Keratinocyte (primary cell): Measurements from ENCODE around the gene MAP2K5. TPM values are rescaled to one million over a fixed set of nuclear protein-coding genes. Genes with fewer than 3 reads are reported as not detected.

Experiments used
- DNase-seq: peaks from one replicate; pipeline ENCODE4 v3.0.0-alpha.2; 2011; ENCODE audit warnings: low read depth, missing footprints, low spot score
- FAIRE-seq: peaks from 2 replicates; lab custom pipeline; 2011; peaks lifted over from hg19 to GRCh38; lab: Jason Lieb, UNC
- H2AFZ ChIP-seq: 2 replicates; pipeline ENCODE4 v1.6.0; 2012; ENCODE audit warnings: low read length, control low read depth, inconsistent platforms; ENCODE audit not compliant: control insufficient read depth
- H3K27ac ChIP-seq: 2 replicates; pipeline ENCODE4 v1.5.1; 2011; ENCODE audit warnings: low read length; ENCODE audit not compliant: control insufficient read depth, insufficient read depth
- H3K27me3 ChIP-seq: 3 replicates; pipeline ENCODE4 v1.6.0; 2011; ENCODE audit warnings: low read length; ENCODE audit not compliant: control insufficient read depth, insufficient read depth; ENCODE audit errors: extremely low read depth
- H3K36me3 ChIP-seq, 2 experiments: 2 replicates in 1 of 2; 3 replicates in 1 of 2; pipeline ENCODE4 v1.5.1; 2011; ENCODE audit warnings: low read length in 2 of 2, mild to moderate bottlenecking in 1 of 2; ENCODE audit not compliant: control insufficient read depth in 2 of 2, insufficient read depth in 2 of 2; ENCODE audit errors: extremely low read depth in 1 of 2
- H3K4me1 ChIP-seq: 3 replicates; pipeline ENCODE4 v1.5.1; 2011; ENCODE audit warnings: low read length; ENCODE audit not compliant: control insufficient read depth, insufficient read depth; ENCODE audit errors: extremely low read depth
- H3K4me2 ChIP-seq: 3 replicates; pipeline ENCODE4 v1.6.0; 2011; ENCODE audit warnings: low read depth, low read length; ENCODE audit not compliant: control insufficient read depth, insufficient read depth; ENCODE audit errors: extremely low read depth
- H3K4me3 ChIP-seq, 3 experiments: fragments of 200-600 bp in 1 of 3; sonication (generic) in 1 of 3; 2 replicates in 2 of 3; 3 replicates in 1 of 3; pipeline ENCODE4 v1.5.1; 2011 to 2016; ENCODE audit warnings: low read length in 3 of 3, mild to moderate bottlenecking in 3 of 3, control low read depth in 2 of 3, inconsistent platforms in 1 of 3, low read depth in 1 of 3, mixed read lengths in 1 of 3, mixed run types in 1 of 3, moderate library complexity in 1 of 3; ENCODE audit not compliant: control insufficient read depth in 2 of 3, insufficient read depth in 2 of 3; ENCODE audit errors: extremely low read depth in 1 of 3
- H3K79me2 ChIP-seq: 2 replicates; pipeline ENCODE4 v1.6.0; 2012; ENCODE audit warnings: low read length; ENCODE audit not compliant: control insufficient read depth, insufficient read depth
- H3K9ac ChIP-seq: 3 replicates; pipeline ENCODE4 v1.6.0; 2011; ENCODE audit warnings: low read length; ENCODE audit not compliant: control insufficient read depth, insufficient read depth; ENCODE audit errors: extremely low read depth
- H3K9me1 ChIP-seq: 3 replicates; pipeline ENCODE4 v1.6.0; 2011; ENCODE audit warnings: low read length; ENCODE audit not compliant: control insufficient read depth, insufficient read depth; ENCODE audit errors: extremely low read depth
- H3K9me3 ChIP-seq: 2 replicates; pipeline ENCODE4 v1.5.1; 2012; ENCODE audit warnings: low read depth, low read length; ENCODE audit not compliant: control insufficient read depth
- H4K20me1 ChIP-seq: 3 replicates; pipeline ENCODE4 v1.6.0; 2011; ENCODE audit warnings: low read length; ENCODE audit not compliant: control insufficient read depth, insufficient read depth; ENCODE audit errors: extremely low read depth
- CTCF ChIP-seq, 3 experiments: IDR thresholded peaks in 1 of 3; conservative IDR thresholded peaks in 1 of 3; optimal IDR thresholded peaks in 1 of 3; 2 replicates in 2 of 3; 3 replicates in 1 of 3; pipeline versions ENCODE3 to v1.5.1; 2011; ENCODE audit warnings: low read length in 3 of 3, mild to moderate bottlenecking in 3 of 3, moderate library complexity in 2 of 3, control low read depth in 1 of 3, inconsistent platforms in 1 of 3; ENCODE audit not compliant: insufficient read depth in 2 of 3; ENCODE audit errors: extremely low read depth in 1 of 3
- EZH2 ChIP-seq: IDR thresholded peaks from one replicate; pipeline ENCODE4 v1.6.1; 2012; ENCODE audit warnings: inconsistent platforms, mild to moderate bottlenecking, low read length, moderate library complexity
- dilution Hi-C: fragments of 300-500 bp; cut with MboI; formaldehyde crosslinking; loops from one replicate; pipeline ENCODE4 v1.7.0; 2020; ENCODE audit warnings: low sequenced_read_pairs; ENCODE audit not compliant: extremely low pct_ligation_motif_present
- polyA plus RNA-seq, 5 experiments: library from polyadenylated mRNA; depleted of rRNA in 3 of 5; stranded (reverse) in 3 of 5; stranded (forward) in 1 of 5; unstranded in 1 of 5; fragments of >200 nt; gene quantifications; 1 replicate in 1 of 5; 2 replicates in 3 of 5; 3 replicates in 1 of 5; pipeline versions ENCODE4 v1.2.1 to v1.2.3, GENCODE V29; 2011 to 2012; ENCODE audit warnings: missing spikeins in 2 of 5, low read depth in 1 of 5, low replicate concordance in 1 of 5

MAP2K5 gene
- polyA plus RNA-seq, 1 donor (not counting 4 experiments of a cell fraction or from before 2014, with no cell fraction given), result 3.6 TPM

GRCh38 chr15:67805666-67806516, 263.4 kb downstream of the MAP2K5 start:
- TF ChIP-seq EZH2, result no peak
- TF ChIP-seq CTCF (optimal IDR thresholded peaks at IDR 0.05 in 1 of 3, IDR thresholded peaks at IDR 0.05 in 1 of 3, conservative IDR thresholded peaks at IDR 0.05 in 1 of 3; ENCODE audit: extremely low read depth in 1 of 3, insufficient read depth in 2 of 3, low read length in 3 of 3), result no peak
- dilution Hi-C loops, result no loop called here
- no peaks in the 10 kb centered on the region for H3K36me3 ChIP-seq
- no peak overlapping the region for H3K4me2 ChIP-seq
- no peaks in the 10 kb centered on the region for H3K9me1 ChIP-seq
- no peaks in the 10 kb centered on the region for H3K27me3 ChIP-seq
- H3K9me3 ChIP-seq, result no peaks in the 10 kb centered on the region
- H3K27ac ChIP-seq, result no peak overlapping the region
- DNase-seq (no peak), FAIRE-seq (no peak)
- no peak overlapping the region for H3K4me3 ChIP-seq
- no peak overlapping the region for H2AFZ ChIP-seq
- H3K4me1 ChIP-seq, result no peaks in the 10 kb centered on the region
- H3K79me2 ChIP-seq, result no peaks in the 10 kb centered on the region
- no peaks in the 10 kb centered on the region for H4K20me1 ChIP-seq
- no peak overlapping the region for H3K9ac ChIP-seq

- no peaks in the 10 kb centered on the region for H3K9me3 ChIP-seq
- no peak overlapping the region for H3K4me3 ChIP-seq
- no peak overlapping the region for H3K9ac ChIP-seq
- no peak for FAIRE-seq
- no peak overlapping the region for H2AFZ ChIP-seq
- dilution Hi-C loops, result no loop called here
- no peaks in the 10 kb centered on the region for H3K36me3 ChIP-seq
- no peaks in the 10 kb centered on the region for H3K9me1 ChIP-seq
- no peak for DNase-seq
- H3K4me2 ChIP-seq, result no peak overlapping the region
- no peaks in the 10 kb centered on the region for H3K79me2 ChIP-seq
- H3K27me3 ChIP-seq, result no peaks in the 10 kb centered on the region
- TF ChIP-seq CTCF (optimal IDR thresholded peaks at IDR 0.05 in 1 of 3, IDR thresholded peaks at IDR 0.05 in 1 of 3, conservative IDR thresholded peaks at IDR 0.05 in 1 of 3; ENCODE audit: extremely low read depth in 1 of 3, insufficient read depth in 2 of 3, low read length in 3 of 3), result no peak
- TF ChIP-seq EZH2, result no peak
- H4K20me1 ChIP-seq, result no peaks in the 10 kb centered on the region
- no peaks in the 10 kb centered on the region for H3K4me1 ChIP-seq
- no peak overlapping the region for H3K27ac ChIP-seq
Measured at GRCh38 chr15:67806536-67806935, 264.0 kb downstream of the MAP2K5 start.
